Fibroblast of skin of abdomen (primary cell): ENCODE data around the gene UBAC2.
"Not testable (repeated sequence)": the region's sequence is repeated elsewhere in the genome, so short reads cannot be mapped to it uniquely, and the experiment has no call there.

Source experiments
- DNase-seq: peaks from one replicate; pipeline ENCODE4 v3.0.0-alpha.2; 2013

The UBAC2 gene

GRCh38 chr13:99398071-99398470 is 197.4 kb downstream of the UBAC2 start:
- no peak for DNase-seq

- DNase-seq = no peak
Observed at GRCh38 chr13:99398916-99399622, 198.4 kb downstream of the UBAC2 start.

- DNase-seq = no peak
Observed at GRCh38 chr13:99399623-99399974, 198.9 kb downstream of the UBAC2 start.

GRCh38 chr13:99403458-99403971 is 202.9 kb downstream of the UBAC2 start:
- DNase-seq = no peak

- no peak for DNase-seq
Observed at GRCh38 chr13:99404005-99404755, 203.5 kb downstream of the UBAC2 start.

GRCh38 chr13:99405966-99406365 is 205.3 kb downstream of the UBAC2 start:
- DNase-seq = no peak

- DNase-seq = no peak
Observed at GRCh38 chr13:99406799-99407201, 206.1 kb downstream of the UBAC2 start.

GRCh38 chr13:99407906-99408702 is 207.4 kb downstream of the UBAC2 start:
- DNase-seq = no peak

GRCh38 chr13:99408703-99409000 is 208.0 kb downstream of the UBAC2 start:
- DNase-seq = no peak

- DNase-seq = not testable (repeated sequence)
Observed at GRCh38 chr13:99409461-99410083, 208.9 kb downstream of the UBAC2 start.

- DNase-seq = not testable (repeated sequence)
Observed at GRCh38 chr13:99410646-99411475, 210.2 kb downstream of the UBAC2 start.

- no peak for DNase-seq
Observed at GRCh38 chr13:99412856-99413255, 212.2 kb downstream of the UBAC2 start.

- no peak for DNase-seq
Observed at GRCh38 chr13:99414048-99414995, 213.7 kb downstream of the UBAC2 start.

GRCh38 chr13:99415014-99415650 is 214.5 kb downstream of the UBAC2 start:
- DNase-seq = no peak

GRCh38 chr13:99415851-99416331 is 215.2 kb downstream of the UBAC2 start:
- DNase-seq = no peak

- no peak for DNase-seq
Observed at GRCh38 chr13:99416411-99417121, 215.9 kb downstream of the UBAC2 start.

GRCh38 chr13:99417201-99418102 is 216.8 kb downstream of the UBAC2 start:
- DNase-seq = no peak
